ENCODE data around the gene C3. TPM values are rescaled to one million over a fixed set of nuclear protein-coding genes. Genes with fewer than 3 reads are reported as not detected.

Gene C3
- total and polyA plus RNA-seq, 2 of the 13 experiments (the other 11 are each of a cell fraction or from before 2014, with no cell fraction given), result 1,455 to 6,272 TPM

GRCh38 chr19:6734096-6734696 is 13.7 kb upstream of the C3 start (continued):
- TF ChIP-seq KLF11 (CRISPR knock-in tag; IDR thresholded peaks at IDR 0.05) (no peak), ZNF205 (CRISPR knock-in tag; IDR thresholded peaks at IDR 0.05) (no peak), POLR2A (IDR thresholded peaks at IDR 0.05; ENCODE audit: insufficient read depth in 1 of 2, low read depth in 2 of 2, low read length in 2 of 2) (peak in 1 of 2 experiments; percentile 54; a peak in 1 of 4 replicates), THAP11 (CRISPR knock-in tag; IDR thresholded peaks at IDR 0.05) (peak; percentile 65), PAWR (CRISPR knock-in tag; IDR thresholded peaks at IDR 0.05; ENCODE audit: borderline replicate concordance) (no peak), YEATS2 (CRISPR knock-in tag; IDR thresholded peaks at IDR 0.05; ENCODE audit: borderline replicate concordance) (peak; percentile 45; the same call in 1 of the 2 replicates), GATAD2A (CRISPR knock-in tag; IDR thresholded peaks at IDR 0.05) (peak; percentile 66), IRF9 (CRISPR knock-in tag; IDR thresholded peaks at IDR 0.05; ENCODE audit: borderline replicate concordance) (no peak), ZNF564 (CRISPR knock-in tag; IDR thresholded peaks at IDR 0.05) (no peak), DR1 (CRISPR knock-in tag; IDR thresholded peaks at IDR 0.05) (no peak), CCDC6 (CRISPR knock-in tag; IDR thresholded peaks at IDR 0.05) (no peak), ZNF335 (CRISPR knock-in tag; IDR thresholded peaks at IDR 0.05) (no peak), ZNF10 (CRISPR knock-in tag; IDR thresholded peaks at IDR 0.05; ENCODE audit: borderline replicate concordance, low read depth) (no peak), SP4 (CRISPR knock-in tag; IDR thresholded peaks at IDR 0.05) (no peak), STAT5B (CRISPR knock-in tag; IDR thresholded peaks at IDR 0.05) (no peak), TFE3 (CRISPR knock-in tag; IDR thresholded peaks at IDR 0.05) (0 out of 2 replicates have a peak, but pooled peaks have one; percentile 32), TEAD2 (CRISPR knock-in tag; IDR thresholded peaks at IDR 0.05) (no peak), EP300 (IDR thresholded peaks at IDR 0.05; ENCODE audit: low read depth in 2 of 2, low read length in 2 of 2) (no peak; a peak in 1 of 4 replicates), EP300 (CRISPR knock-in tag; IDR thresholded peaks at IDR 0.05; ENCODE audit: borderline replicate concordance) (no peak; the same call in 1 of the 2 replicates), KAT7 (CRISPR knock-in tag; IDR thresholded peaks at IDR 0.05; ENCODE audit: borderline replicate concordance) (no peak), ZNF788 (CRISPR knock-in tag; IDR thresholded peaks at IDR 0.05; ENCODE audit: borderline replicate concordance) (no peak), ZIK1 (CRISPR knock-in tag; IDR thresholded peaks at IDR 0.05; ENCODE audit: borderline replicate concordance, low read depth) (no peak), SNAPC2 (CRISPR knock-in tag; IDR thresholded peaks at IDR 0.05) (no peak), ZSCAN30 (CRISPR knock-in tag; IDR thresholded peaks at IDR 0.05) (no peak), ZNF3 (CRISPR knock-in tag; IDR thresholded peaks at IDR 0.05) (no peak), HCFC1 (IDR thresholded peaks at IDR 0.05; ENCODE audit: low read depth, low read length) (no peak), REL (CRISPR knock-in tag; conservative IDR thresholded peaks at IDR 0.05) (no peak)
- TF ChIP-seq, protein P1, sequence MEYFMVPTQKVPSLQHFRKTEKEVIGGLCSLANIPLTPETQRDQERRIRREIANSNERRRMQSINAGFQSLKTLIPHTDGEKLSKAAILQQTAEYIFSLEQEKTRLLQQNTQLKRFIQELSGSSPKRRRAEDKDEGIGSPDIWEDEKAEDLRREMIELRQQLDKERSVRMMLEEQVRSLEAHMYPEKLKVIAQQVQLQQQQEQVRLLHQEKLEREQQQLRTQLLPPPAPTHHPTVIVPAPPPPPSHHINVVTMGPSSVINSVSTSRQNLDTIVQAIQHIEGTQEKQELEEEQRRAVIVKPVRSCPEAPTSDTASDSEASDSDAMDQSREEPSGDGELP (IDR thresholded peaks at IDR 0.05; ENCODE audit: borderline replicate concordance, low read depth), result no peak
- TF ChIP-seq, protein P2, sequence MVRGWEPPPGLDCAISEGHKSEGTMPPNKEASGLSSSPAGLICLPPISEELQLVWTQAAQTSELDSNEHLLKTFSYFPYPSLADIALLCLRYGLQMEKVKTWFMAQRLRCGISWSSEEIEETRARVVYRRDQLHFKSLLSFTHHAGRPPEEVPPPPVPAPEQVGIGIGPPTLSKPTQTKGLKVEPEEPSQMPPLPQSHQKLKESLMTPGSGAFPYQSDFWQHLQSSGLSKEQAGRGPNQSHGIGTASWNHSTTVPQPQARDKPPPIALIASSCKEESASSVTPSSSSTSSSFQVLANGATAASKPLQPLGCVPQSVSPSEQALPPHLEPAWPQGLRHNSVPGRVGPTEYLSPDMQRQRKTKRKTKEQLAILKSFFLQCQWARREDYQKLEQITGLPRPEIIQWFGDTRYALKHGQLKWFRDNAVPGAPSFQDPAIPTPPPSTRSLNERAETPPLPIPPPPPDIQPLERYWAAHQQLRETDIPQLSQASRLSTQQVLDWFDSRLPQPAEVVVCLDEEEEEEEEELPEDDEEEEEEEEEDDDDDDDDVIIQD (CRISPR knock-in tag; IDR thresholded peaks at IDR 0.05; ENCODE audit: low read depth), result no peak; the same call in 1 of the 2 replicates
